Coronary artery (tissue), 2 donors: ENCODE measurements around the gene FAM20A.

ENCODE experiments used
- DNase-seq: peaks from one replicate; pipeline ENCODE4 v3.0.0-alpha.2; 2017; ENCODE audit warnings: low spot score
- H3K27ac ChIP-seq, 2 donors: fragments of 200-600 bp; sonication (generic); one replicate each; pipeline ENCODE4 v1.5.1; 2016 to 2019
- H3K4me3 ChIP-seq: fragments of 200-600 bp; sonication (generic); 2 replicates; pipeline ENCODE4 v1.5.1; 2016; ENCODE audit warnings: mild to moderate bottlenecking, moderate library complexity
- CTCF ChIP-seq: fragments of 200-600 bp; sonication (generic); IDR thresholded peaks from one replicate; pipeline ENCODE4 v1.5.1; 2019; ENCODE audit warnings: antibody characterized with exemption

Gene FAM20A

DNA sequence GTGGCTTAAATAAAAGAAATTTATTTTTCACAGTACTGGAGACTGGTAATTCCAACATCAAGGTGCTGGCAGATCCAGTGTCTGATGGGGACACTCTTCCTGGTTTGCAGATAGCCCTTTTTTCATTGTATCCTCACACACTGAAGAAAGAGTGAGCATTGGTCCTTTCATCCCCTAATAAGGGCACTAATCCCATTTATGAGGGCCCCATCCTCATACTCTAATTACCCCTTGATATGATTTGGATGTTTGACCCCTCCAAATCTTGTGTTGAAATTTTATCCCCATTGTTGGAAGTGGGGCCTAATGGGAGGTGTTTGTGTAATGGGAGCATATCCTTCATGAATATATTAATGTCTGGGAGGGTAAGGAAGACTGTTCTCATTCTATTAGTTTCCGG, 9.4 kb upstream of the FAM20A start:
- no peak for TF ChIP-seq CTCF
- Histone ChIP-seq H3K4me3 (no peak overlapping the region), H3K27ac (no peak overlapping the region)
- no peak for DNase-seq

- no peak for DNase-seq
- Histone ChIP-seq H3K27ac (no peak overlapping the region), H3K4me3 (no peak overlapping the region)
- no peak for TF ChIP-seq CTCF
Observed at GRCh38 chr17:68608515-68609130, 7.5 kb upstream of the FAM20A start.

GRCh38 chr17:68606451-68607307, 5.5 kb upstream of the FAM20A start:
- TF ChIP-seq CTCF: no peak
- no peak overlapping the region for H3K27ac ChIP-seq
- DNase-seq: no peak
- no peak overlapping the region for H3K4me3 ChIP-seq

DNA sequence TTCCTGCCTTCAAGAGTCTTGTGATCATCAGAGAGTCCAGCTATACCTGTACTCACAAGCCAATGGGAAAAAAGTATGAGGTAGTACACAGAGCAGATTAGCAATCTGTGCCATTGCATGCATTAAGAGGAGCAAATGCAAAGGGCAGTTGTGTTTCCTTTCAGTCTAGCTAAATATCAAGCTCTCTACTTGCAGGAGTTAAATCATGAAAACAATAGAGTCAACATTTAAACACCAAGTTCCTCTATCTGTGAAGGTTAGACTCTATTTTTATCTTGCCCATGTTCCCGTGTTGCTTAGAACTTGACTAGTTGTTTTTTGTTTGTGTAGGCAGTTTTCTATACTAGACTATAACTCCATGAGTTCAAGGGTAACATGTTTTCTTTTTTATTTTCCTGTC, 4.7 kb upstream of the FAM20A start:
- H3K27ac ChIP-seq: no peak overlapping the region

GRCh38 chr17:68603656-68604055, 2.5 kb upstream of the FAM20A start:
- no peak overlapping the region for H3K4me3 ChIP-seq
- TF ChIP-seq CTCF: no peak
- H3K27ac ChIP-seq: peak overlapping the region in 1 of 2 donors; percentile 20
- DNase-seq: no peak

More for the DNA sequence above, 4.7 kb upstream of the FAM20A start:
- TF ChIP-seq CTCF: no peak
- no peak for DNase-seq
- no peak overlapping the region for H3K4me3 ChIP-seq

DNA sequence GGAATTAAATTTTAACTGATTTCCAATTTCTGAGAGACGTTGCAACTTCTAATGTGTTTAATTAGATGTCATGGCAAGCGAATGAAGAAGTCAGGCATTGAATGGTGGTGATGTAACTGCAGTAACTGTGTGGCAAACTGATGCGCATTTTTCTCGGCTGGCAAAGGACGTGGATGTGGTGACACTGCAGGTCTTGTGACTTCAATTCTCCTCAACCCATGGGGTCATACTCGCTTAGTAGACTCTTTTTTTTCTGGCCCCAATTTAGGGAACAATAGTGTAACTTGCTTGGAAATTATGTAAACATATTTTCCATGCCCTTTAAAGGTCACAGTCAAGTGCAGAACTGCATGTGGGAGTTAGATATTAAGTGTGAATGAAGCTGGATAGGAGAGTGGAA, 1.9 kb upstream of the FAM20A start:
- TF ChIP-seq CTCF: no peak
- H3K4me3 ChIP-seq: no peak overlapping the region
- peak overlapping the region in 1 of 2 donors; percentile 76 for H3K27ac ChIP-seq
- no peak for DNase-seq

DNA sequence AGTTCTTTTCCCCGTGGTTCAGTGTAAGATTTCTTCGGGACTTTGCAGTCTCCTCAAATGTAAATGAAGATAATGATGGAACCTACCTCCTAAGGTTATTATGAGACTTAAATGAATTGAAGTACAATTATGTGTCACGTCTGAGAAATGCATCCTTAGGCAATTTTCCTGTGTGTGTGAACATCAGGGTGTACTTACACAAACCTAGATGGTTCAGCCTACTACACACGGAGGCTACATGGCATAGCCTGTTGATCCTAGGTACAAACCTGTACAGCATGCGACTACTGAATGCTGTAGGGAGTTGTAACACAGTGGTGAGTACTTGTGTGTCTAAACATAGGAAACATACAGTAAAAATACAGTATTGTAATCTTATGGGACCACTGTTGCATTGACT, 1.1 kb upstream of the FAM20A start:
- Histone ChIP-seq H3K4me3 (no peak overlapping the region), H3K27ac (peak overlapping the region; percentile 30 to 76)
- TF ChIP-seq CTCF: no peak
- DNase-seq: no peak
